ENCODE data around the gene ANKRD23. TPM values are rescaled to one million over a fixed set of nuclear protein-coding genes. Genes with fewer than 3 reads are reported as not detected.

The ANKRD23 gene
- total RNA-seq, 1 donor = 2.3 TPM

DNA sequence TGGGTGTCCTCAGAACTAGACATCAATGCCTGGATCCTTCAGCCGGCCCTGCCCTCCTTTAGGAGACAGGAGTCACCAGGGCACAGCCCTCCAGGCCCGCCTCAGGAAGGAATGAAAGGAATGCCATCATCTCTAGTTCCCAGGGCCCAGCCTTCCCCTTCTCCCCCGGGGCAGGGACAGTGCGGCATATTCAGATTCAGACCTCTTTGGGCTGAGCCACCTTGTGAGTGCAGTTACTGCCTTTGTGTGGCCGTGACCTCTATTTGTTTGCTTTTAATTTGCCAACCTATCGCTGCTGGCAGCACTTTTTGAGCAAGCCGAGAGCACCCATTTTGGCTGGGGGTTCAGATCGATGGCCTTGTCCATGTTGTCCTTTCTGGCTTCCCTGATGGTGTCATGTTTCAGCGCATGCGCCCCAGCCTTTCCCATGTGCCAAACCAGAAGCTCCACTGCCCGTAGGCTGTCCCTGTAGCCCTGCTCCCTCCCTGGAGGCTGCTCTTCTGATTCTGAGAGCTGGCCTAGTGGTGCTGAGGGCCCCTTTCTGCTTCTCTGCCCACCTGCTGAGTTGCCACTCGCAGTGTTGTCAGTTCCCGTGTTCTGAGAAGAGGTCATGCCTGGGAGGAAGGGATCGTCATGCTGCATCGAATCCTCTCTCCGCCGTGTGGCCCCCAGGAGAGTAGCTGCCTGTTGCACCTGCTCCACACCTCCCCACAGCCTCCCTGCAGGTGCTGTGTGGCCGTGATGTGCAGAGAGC, 10.9 kb downstream of the ANKRD23 start:
- TF ChIP-seq, protein P1, sequence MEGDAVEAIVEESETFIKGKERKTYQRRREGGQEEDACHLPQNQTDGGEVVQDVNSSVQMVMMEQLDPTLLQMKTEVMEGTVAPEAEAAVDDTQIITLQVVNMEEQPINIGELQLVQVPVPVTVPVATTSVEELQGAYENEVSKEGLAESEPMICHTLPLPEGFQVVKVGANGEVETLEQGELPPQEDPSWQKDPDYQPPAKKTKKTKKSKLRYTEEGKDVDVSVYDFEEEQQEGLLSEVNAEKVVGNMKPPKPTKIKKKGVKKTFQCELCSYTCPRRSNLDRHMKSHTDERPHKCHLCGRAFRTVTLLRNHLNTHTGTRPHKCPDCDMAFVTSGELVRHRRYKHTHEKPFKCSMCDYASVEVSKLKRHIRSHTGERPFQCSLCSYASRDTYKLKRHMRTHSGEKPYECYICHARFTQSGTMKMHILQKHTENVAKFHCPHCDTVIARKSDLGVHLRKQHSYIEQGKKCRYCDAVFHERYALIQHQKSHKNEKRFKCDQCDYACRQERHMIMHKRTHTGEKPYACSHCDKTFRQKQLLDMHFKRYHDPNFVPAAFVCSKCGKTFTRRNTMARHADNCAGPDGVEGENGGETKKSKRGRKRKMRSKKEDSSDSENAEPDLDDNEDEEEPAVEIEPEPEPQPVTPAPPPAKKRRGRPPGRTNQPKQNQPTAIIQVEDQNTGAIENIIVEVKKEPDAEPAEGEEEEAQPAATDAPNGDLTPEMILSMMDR (IDR thresholded peaks at IDR 0.05; ENCODE audit: insufficient read depth, low read length) = no peak
- peak; percentile 37 for DNase-seq (ENCODE audit: low read depth)
- H3K4me3 ChIP-seq (ENCODE audit: low read depth, low read length) = no peak overlapping the region

DNA sequence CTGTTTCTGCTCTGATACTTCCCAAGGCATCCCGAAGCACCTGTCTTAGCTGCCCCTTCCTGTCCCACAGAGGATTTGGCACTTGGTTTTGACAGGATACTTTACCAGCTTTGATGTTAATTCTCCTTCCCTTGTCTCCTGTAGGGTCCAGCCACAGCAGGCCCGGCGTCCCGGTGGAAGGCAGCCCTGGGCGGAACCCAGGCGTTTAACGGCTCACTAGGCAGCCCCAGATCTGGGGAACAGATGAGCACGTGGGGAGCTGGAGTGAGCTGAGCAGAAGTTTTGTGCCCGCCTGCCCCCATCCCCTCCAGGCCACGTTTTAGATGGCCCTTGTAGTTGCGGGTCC, 11.4 kb downstream of the ANKRD23 start:
- no peak overlapping the region for H3K4me3 ChIP-seq (ENCODE audit: low read depth, low read length)
- DNase-seq (ENCODE audit: low read depth) = no peak
- TF ChIP-seq, protein P1 (IDR thresholded peaks at IDR 0.05; ENCODE audit: insufficient read depth, low read length) = no peak

DNA sequence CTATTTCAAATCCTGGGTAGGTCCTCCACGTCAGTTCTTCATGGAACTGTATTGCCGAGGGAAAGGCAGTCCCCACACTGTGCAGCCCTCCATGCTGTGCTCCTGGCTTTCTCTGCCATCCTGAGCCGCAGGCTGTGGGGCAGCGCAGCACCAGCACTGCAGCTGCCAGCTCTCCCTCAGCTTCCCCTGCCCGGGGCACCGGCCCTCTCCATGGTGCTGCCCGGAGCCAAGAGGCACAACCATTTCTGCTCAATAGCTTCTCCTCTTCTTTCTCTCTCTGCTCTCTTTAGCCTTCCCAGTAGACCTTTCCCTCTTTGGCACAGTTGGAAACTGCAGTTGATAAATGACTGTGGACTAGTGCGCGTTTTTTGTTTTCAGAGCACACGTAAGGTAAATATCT, 12.1 kb downstream of the ANKRD23 start:
- DNase-seq (ENCODE audit: low read depth) = no peak
- H3K4me3 ChIP-seq (ENCODE audit: low read depth, low read length) = no peak overlapping the region
- TF ChIP-seq, protein P1 (IDR thresholded peaks at IDR 0.05; ENCODE audit: insufficient read depth, low read length) = no peak

DNA sequence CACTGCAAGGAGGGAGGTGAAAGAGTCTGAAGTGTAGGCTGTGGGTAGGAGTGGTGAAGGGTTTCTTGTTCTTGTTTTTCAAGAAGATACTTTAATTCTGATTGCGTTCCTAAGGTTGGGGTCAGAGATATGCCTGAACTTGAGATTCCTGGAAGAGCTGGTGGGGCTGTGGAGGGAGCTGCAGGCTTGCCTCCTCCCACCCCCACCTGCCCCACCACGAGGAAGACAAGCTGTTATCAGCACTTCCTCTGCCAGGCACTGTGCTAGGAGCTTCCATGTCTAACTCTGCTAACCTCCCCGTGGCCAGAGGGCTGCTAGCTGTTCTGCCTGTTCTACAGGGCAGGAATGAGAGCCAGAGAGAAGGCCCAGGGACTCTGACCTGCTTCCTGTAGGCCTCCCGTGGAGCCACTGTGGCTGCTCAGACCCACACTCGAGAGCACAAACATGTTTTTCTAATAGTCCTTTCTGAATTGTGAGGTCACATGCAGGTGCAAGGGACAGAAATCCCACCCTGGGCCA, 13.7 kb downstream of the ANKRD23 start:
- no peak overlapping the region for H3K4me3 ChIP-seq (ENCODE audit: low read depth, low read length)
- TF ChIP-seq, protein P1 (IDR thresholded peaks at IDR 0.05; ENCODE audit: insufficient read depth, low read length) = no peak
- DNase-seq (ENCODE audit: low read depth) = no peak

DNA sequence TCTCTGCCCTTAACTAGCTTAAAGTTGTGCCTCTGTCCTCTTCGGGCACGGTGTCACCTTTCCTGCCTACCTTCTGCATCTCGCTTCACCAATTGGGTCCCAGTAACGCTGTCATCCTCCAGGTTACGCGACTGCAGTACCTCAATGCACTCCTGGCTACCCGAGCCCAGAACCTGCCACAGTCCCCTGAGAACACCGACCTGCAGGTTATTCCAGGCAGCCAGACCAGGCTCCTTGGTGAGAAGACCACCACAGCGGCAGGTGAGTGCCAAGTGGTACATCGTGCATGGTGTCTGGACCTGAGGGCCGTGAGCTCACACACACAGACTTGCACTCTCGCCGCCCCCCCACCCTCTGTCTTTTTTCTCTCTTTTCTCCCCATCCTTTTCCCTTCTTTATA, 14.9 kb downstream of the ANKRD23 start:
- H3K4me3 ChIP-seq (ENCODE audit: low read depth, low read length) = no peak overlapping the region
- DNase-seq (ENCODE audit: low read depth) = no peak
- TF ChIP-seq, protein P1 (IDR thresholded peaks at IDR 0.05; ENCODE audit: insufficient read depth, low read length) = no peak

DNA sequence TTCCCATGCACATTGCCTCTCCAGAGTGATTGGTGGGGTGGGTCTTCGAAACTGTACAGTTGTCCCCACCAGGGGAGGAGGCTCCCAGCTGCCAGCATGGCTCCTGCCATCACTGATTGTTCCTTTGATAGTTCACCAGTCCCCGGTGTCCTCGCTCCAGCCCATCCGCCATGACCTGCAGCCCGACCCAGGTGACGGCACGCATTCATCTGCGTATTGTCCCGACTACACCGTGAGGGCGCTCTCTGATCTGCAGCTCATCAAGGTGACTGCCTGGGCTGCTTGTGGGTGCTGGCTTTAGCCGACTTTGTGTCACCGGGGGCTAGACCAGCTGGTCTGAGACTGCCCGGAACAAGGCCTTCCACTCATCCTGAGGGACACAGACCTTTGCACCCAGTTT, 15.4 kb downstream of the ANKRD23 start:
- TF ChIP-seq, protein P1 (IDR thresholded peaks at IDR 0.05; ENCODE audit: insufficient read depth, low read length) = no peak
- H3K4me3 ChIP-seq (ENCODE audit: low read depth, low read length) = no peak overlapping the region
- no peak for DNase-seq (ENCODE audit: low read depth)
